ENCODE measurements around the gene LTB4R2.

Gene LTB4R2

GRCh38 chr14:24307156-24307574 lies 2.8 kb upstream of the LTB4R2 start:
- H3K27ac ChIP-seq (ENCODE audit: extremely low read depth, low read depth, low read length): no peak overlapping the region
- POLR2A ChIA-PET: interaction anchor here (0.8 to 2.2 kb wide), 8 partner anchors 8 to 192 kb away, joined by 3 to 10 read pairs (median 3); partner anchors contain the start of genes CBLN3, DCAF11, DHRS1 and KHNYN

More at GRCh38 chr14:24307156-24307574, 2.8 kb upstream of the LTB4R2 start:
- no peak overlapping the region for H3K4me3 ChIP-seq (ENCODE audit: low read depth, low read length)
- H3K4me1 ChIP-seq (ENCODE audit: control insufficient read depth, insufficient read depth, low read length): no peaks in the 10 kb centered on the region
- CTCF ChIA-PET: interaction anchor here (0.6 to 5.1 kb wide), 19 partner anchors 8 to 253 kb away, joined by 3 to 70 read pairs (median 7); partner anchors contain the start of genes CBLN3, DHRS1, KHNYN and NOP9
- H3K9me3 ChIP-seq (ENCODE audit: control insufficient read depth, insufficient read depth, low read depth, low read length): no peaks in the 10 kb centered on the region
- no peak for TF ChIP-seq SP3 (tag by site-specific recombination; IDR thresholded peaks at IDR 0.05)
- no peak for TF ChIP-seq ZNF416 (tag by site-specific recombination; IDR thresholded peaks at IDR 0.05)
- no peak for TF ChIP-seq ZNF776 (tag by site-specific recombination; IDR thresholded peaks at IDR 0.05; ENCODE audit: borderline replicate concordance)
- no peak for TF ChIP-seq ZNF133 (tag by site-specific recombination; IDR thresholded peaks at IDR 0.05)
- TF ChIP-seq TCF7L2 (IDR thresholded peaks at IDR 0.05; ENCODE audit: borderline replicate concordance, low read depth, low read length): no peak
- no peak for TF ChIP-seq ZNF792 (tag by site-specific recombination; IDR thresholded peaks at IDR 0.05)
- no peak for TF ChIP-seq TSHZ1 (tag by site-specific recombination; IDR thresholded peaks at IDR 0.05; ENCODE audit: borderline replicate concordance)
- TF ChIP-seq ZNF747 (tag by site-specific recombination; IDR thresholded peaks at IDR 0.05): no peak
- no peak for TF ChIP-seq ZNF514 (tag by site-specific recombination; IDR thresholded peaks at IDR 0.05)
- no peak for TF ChIP-seq INSM2 (tag by site-specific recombination; IDR thresholded peaks at IDR 0.05)
- TF ChIP-seq ZNF433 (tag by site-specific recombination; IDR thresholded peaks at IDR 0.05; ENCODE audit: low read depth): no peak
- no peak for TF ChIP-seq ZNF391 (tag by site-specific recombination; IDR thresholded peaks at IDR 0.05; ENCODE audit: borderline replicate concordance, low read depth)
- TF ChIP-seq HIC1 (tag by site-specific recombination; IDR thresholded peaks at IDR 0.05): no peak
- no peak for TF ChIP-seq ZBTB8A (tag by site-specific recombination; IDR thresholded peaks at IDR 0.05)
- no peak for TF ChIP-seq ZNF362 (tag by site-specific recombination; IDR thresholded peaks at IDR 0.05)
- TF ChIP-seq ZNF2 (tag by site-specific recombination; IDR thresholded peaks at IDR 0.05): no peak
- TF ChIP-seq ZNF155 (tag by site-specific recombination; IDR thresholded peaks at IDR 0.05): no peak
- peaks cover 20 to 92% of the 10 kb centered on the region in 2 experiments for H3K36me3 ChIP-seq (ENCODE audit: control insufficient read depth in 2 of 2, insufficient read depth in 1 of 2, low read length in 2 of 2)
